GM12878 (cell line): ENCODE results near the gene AGT. TPM values are rescaled to one million over a fixed set of nuclear protein-coding genes. Genes with fewer than 3 reads are reported as not detected.

Experiments
- ATAC-seq: fragments of 200-7000 bp; cut with Tn5 transposase; 3 replicates; pipeline ENCODE4 v1.9.1; 2020; ENCODE audit warnings: mild to moderate bottlenecking, moderate library complexity
- BruUV-seq: library from RNA; stranded (reverse); fragments of 400-500 nt; replicated peaks from 2 replicates; lab custom pipeline; 2021; lab: Mats Ljungman, UMichigan
- CTCF ChIA-PET: fragments of 300-600 bp; sonication (Branson Sonifier 250); formaldehyde crosslinking; extraction: SDS; loops from one replicate; lab custom pipeline; 2021; ENCODE audit warnings: inconsistent platforms; lab: Yijun Ruan, JAX
- POLR2A ChIA-PET: fragments of 350-600 bp; formaldehyde crosslinking; extraction: SDS; loops from one replicate; lab custom pipeline; 2021; ENCODE audit warnings: inconsistent platforms; lab: Charles Lee
- RAD21 ChIA-PET: fragments of 300-600 bp; sonication (Branson Sonifier 250); formaldehyde crosslinking; loops from one replicate; lab custom pipeline; 2023; ENCODE audit warnings: antibody characterized with exemption; ENCODE audit not compliant: unreplicated experiment; lab: Charles Lee
- SMC1A ChIA-PET: fragments of 300-600 bp; sonication (Branson Sonifier 250); formaldehyde crosslinking; loops from one replicate; lab custom pipeline; 2023; ENCODE audit not compliant: unreplicated experiment, uncharacterized antibody; lab: Charles Lee
- DNase-seq: peaks from one replicate; pipeline ENCODE4 v3.0.0-alpha.2; 2011; ENCODE audit warnings: low read depth, low spot score
- FAIRE-seq: peaks from 3 replicates; lab custom pipeline; 2011; peaks lifted over from hg19 to GRCh38; lab: Jason Lieb, UNC
- H2AFZ ChIP-seq: 2 replicates; pipeline ENCODE4 v1.6.0; 2011; ENCODE audit warnings: low read depth, low read length, control low read depth; ENCODE audit not compliant: control insufficient read depth
- H3K27ac ChIP-seq: 2 replicates; pipeline ENCODE4 v1.5.1; 2011; ENCODE audit warnings: control low read depth; ENCODE audit not compliant: control insufficient read depth, insufficient read depth
- H3K27me3 ChIP-seq, 2 experiments: replicated peaks in 1 of 2; 2 replicates each; pipeline versions ENCODE4 v1.6.0 to v1.6.1; 2011; ENCODE audit warnings: low read length in 1 of 2; ENCODE audit not compliant: control insufficient read depth in 2 of 2, insufficient read depth in 2 of 2
- H3K36me3 ChIP-seq, 2 experiments: 2 replicates each; pipeline ENCODE4 v1.5.1; 2011; ENCODE audit warnings: low read length in 1 of 2; ENCODE audit not compliant: control insufficient read depth in 2 of 2, insufficient read depth in 2 of 2
- H3K4me1 ChIP-seq: 2 replicates; pipeline ENCODE4 v1.6.1; 2011; ENCODE audit warnings: mild to moderate bottlenecking, low read length, moderate library complexity, mixed read lengths; ENCODE audit not compliant: control insufficient read depth, insufficient read depth
- H3K4me2 ChIP-seq: 2 replicates; pipeline ENCODE4 v1.6.0; 2011; ENCODE audit warnings: control low read depth; ENCODE audit not compliant: control insufficient read depth, insufficient read depth
- H3K4me3 ChIP-seq: fragments of 200-600 bp; sonication (generic); 2 replicates; pipeline ENCODE4 v1.5.1; 2016
- H3K79me2 ChIP-seq: 2 replicates; pipeline ENCODE4 v1.6.0; 2011; ENCODE audit warnings: low read length; ENCODE audit not compliant: control insufficient read depth, insufficient read depth
- H3K9ac ChIP-seq: 2 replicates; pipeline ENCODE4 v1.8.0; 2011; ENCODE audit warnings: low read length, control low read depth, mixed read lengths; ENCODE audit not compliant: control insufficient read depth, insufficient read depth
- H3K9me3 ChIP-seq: replicated peaks from 3 replicates; pipeline ENCODE4 v1.5.1; 2011; ENCODE audit warnings: mild to moderate bottlenecking, low read length; ENCODE audit not compliant: control insufficient read depth, insufficient read depth
- H4K20me1 ChIP-seq: 2 replicates; pipeline ENCODE4 v1.6.0; 2011; ENCODE audit not compliant: control insufficient read depth, insufficient read depth
- BMI1 ChIP-seq: fragments of 450-650 bp; IDR thresholded peaks from 2 replicates; pipeline ENCODE4 v1.6.1; 2016; ENCODE audit warnings: mild to moderate bottlenecking, moderate library complexity, borderline replicate concordance
- BRCA1 ChIP-seq: IDR thresholded peaks from 2 replicates; pipeline ENCODE4 v1.6.1; 2011; ENCODE audit warnings: low read depth, low read length, improper control_type of control experiment
- CHD1 ChIP-seq: IDR thresholded peaks from 2 replicates; pipeline ENCODE4 v1.6.1; 2012; ENCODE audit warnings: low read depth, low read length, improper control_type of control experiment
- CHD2 ChIP-seq: IDR thresholded peaks from 2 replicates; pipeline ENCODE4 v1.6.1; 2011; ENCODE audit warnings: low read depth, low read length, improper control_type of control experiment, borderline replicate concordance
- ETV6 ChIP-seq, 2 experiments: fragments of 450-650 bp in 1 of 2; IDR thresholded peaks in 1 of 2; conservative IDR thresholded peaks in 1 of 2; 2 replicates each; pipeline ENCODE4 v1.6.1; 2014; ENCODE audit warnings: antibody characterized with exemption in 1 of 2, borderline replicate concordance in 1 of 2, low read depth in 1 of 2, mild to moderate bottlenecking in 1 of 2, moderate library complexity in 1 of 2
- EZH2 ChIP-seq: IDR thresholded peaks from 2 replicates; pipeline ENCODE4 v1.6.1; 2012; ENCODE audit warnings: low read depth, mild to moderate bottlenecking, control low read depth, inconsistent platforms, low read length, borderline replicate concordance; ENCODE audit not compliant: control insufficient read depth
- MEF2A ChIP-seq: IDR thresholded peaks from 2 replicates; pipeline ENCODE4 v1.6.1; 2011; ENCODE audit warnings: low read depth, mild to moderate bottlenecking, low read length, moderate library complexity; ENCODE audit not compliant: insufficient read depth
- MEF2B ChIP-seq: fragments of 450-650 bp; IDR thresholded peaks from 2 replicates; pipeline ENCODE4 v1.6.1; 2018; ENCODE audit warnings: mild to moderate bottlenecking, moderate library complexity; ENCODE audit not compliant: partially characterized antibody, poor library complexity, severe bottlenecking
- NR2C2 ChIP-seq: IDR thresholded peaks from 2 replicates; pipeline ENCODE4 v1.6.1; 2011; ENCODE audit warnings: borderline replicate concordance, low read depth; ENCODE audit not compliant: control insufficient read depth, insufficient read length
- PAX8 ChIP-seq: fragments of 450-650 bp; IDR thresholded peaks from 2 replicates; pipeline ENCODE4 v1.6.1; 2017; ENCODE audit warnings: mild to moderate bottlenecking, moderate library complexity
- SIX5 ChIP-seq: IDR thresholded peaks from 2 replicates; pipeline ENCODE4 v1.6.1; 2011; ENCODE audit warnings: mild to moderate bottlenecking, low read depth, low read length, moderate library complexity; ENCODE audit not compliant: severe bottlenecking
- SUZ12 ChIP-seq: fragments of 200-600 bp; sonication (generic); IDR thresholded peaks from one replicate; pipeline ENCODE4 v1.6.1; 2018; ENCODE audit warnings: antibody characterized with exemption, mild to moderate bottlenecking; ENCODE audit not compliant: unreplicated experiment
- ZBED1 ChIP-seq: IDR thresholded peaks from 2 replicates; pipeline ENCODE4 v1.6.1; 2016; ENCODE audit warnings: borderline replicate concordance
- ZSCAN29 ChIP-seq: fragments of 450-650 bp; IDR thresholded peaks from 2 replicates; pipeline ENCODE4 v1.6.1; 2017; ENCODE audit warnings: mild to moderate bottlenecking, moderate library complexity
- WGBS: methylation state at CpG from one replicate; pipeline ENCODE4 v1.1.6; 2016; ENCODE audit warnings: low lambda C conversion rate; ENCODE audit not compliant: insufficient replicate concordance, insufficient coverage; ENCODE audit errors: missing lambda C conversion rate; 5-methylcytosine and 5-hydroxymethylcytosine counted together
- in situ Hi-C: fragments of 300-500 bp; cut with MboI; formaldehyde crosslinking; loops from 9 replicates; pipeline ENCODE4 v1.14.3; 2018; ENCODE audit warnings: mixed read lengths
- intact Hi-C: fragments of 100-400 bp; cut with micrococcal nuclease; formaldehyde crosslinking; loops from one replicate; pipeline ENCODE4 v1.14.2; 2022; ENCODE audit not compliant: unreplicated experiment
- polyA plus RNA-seq, 11 experiments: library from polyadenylated mRNA; depleted of rRNA in 4 of 11; unstranded in 6 of 11; stranded (reverse) in 5 of 11; fragments of >200 nt; fragmentation: Nextera tagmentation in 4 of 11; fragmentation: Illumina TruSeq in 1 of 11; extraction: Ambion mirVana in 4 of 11; extraction: Trizol in 1 of 11; gene quantifications; 1 replicate in 1 of 11; 2 replicates in 10 of 11; pipeline versions ENCODE4 v1.2.1 to v1.2.3, GENCODE V29; 2011 to 2016; ENCODE audit warnings: inconsistent platforms in 2 of 11, missing spikeins in 2 of 11, low read depth in 1 of 11
- total RNA-seq, 4 experiments: library from RNA; depleted of rRNA in 3 of 4; stranded (reverse); fragments of >200 nt in 3 of 4; fragmentation: Illumina TruSeq in 1 of 4; extraction: Trizol in 1 of 4; gene quantifications; 2 replicates each; pipeline versions ENCODE4 v1.2.1 to v1.2.3, GENCODE V29; 2013 to 2021
- TF ChIP-seq, protein P1 (sequence below): IDR thresholded peaks from 2 replicates; pipeline ENCODE4 v1.6.1; 2012; ENCODE audit warnings: low read depth, low read length, improper control_type of control experiment
- TF ChIP-seq, protein P2 (sequence below): fragments of 450-650 bp; IDR thresholded peaks from 2 replicates; pipeline ENCODE4 v1.6.1; 2017; ENCODE audit warnings: mild to moderate bottlenecking

The AGT gene
- total and polyA plus RNA-seq, 10 of the 15 experiments (the other 5 are each of a cell fraction or from before 2014, with no cell fraction given) = 0.69 TPM; not detected in 9

DNA sequence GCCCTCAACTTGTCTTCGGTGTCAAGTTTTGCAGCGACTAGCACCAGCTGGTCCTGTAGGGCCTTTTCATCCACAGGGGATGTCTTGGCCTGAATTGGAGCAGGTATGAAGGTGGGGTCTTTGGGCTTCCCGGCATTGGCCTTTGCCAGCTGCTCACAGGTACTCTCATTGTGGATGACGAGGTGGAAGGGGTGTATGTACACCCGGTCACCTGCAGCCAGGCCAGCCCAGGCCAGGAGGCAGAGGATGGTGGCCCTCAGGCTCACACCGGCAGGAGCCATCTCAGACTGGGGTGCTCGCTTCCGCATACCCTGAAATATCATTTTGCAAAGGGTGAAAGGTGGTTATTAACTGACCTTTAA is 3.4 kb downstream of the AGT start:
- ChIA-PET SMC1A (interaction anchor here (0.7 kb wide), 1 partner anchor 1015 kb away, joined by 3 read pairs; no protein-coding TSS in a partner anchor), CTCF (no interaction called here), RAD21 (no interaction called here), POLR2A (no interaction called here)
- BruUV-seq = no TSS peak
- Histone ChIP-seq H3K79me2 (no peaks in the 10 kb centered on the region), H3K4me1 (no peaks in the 10 kb centered on the region), H3K4me2 (no peak overlapping the region), H3K36me3 (no peaks in the 10 kb centered on the region), H3K9me3 (no peaks in the 10 kb centered on the region), H3K9ac (no peak overlapping the region), H3K27me3 (peaks cover 0 to 3% of the 10 kb centered on the region in 2 experiments; a peak in 2 of 4 replicates), H2AFZ (no peak overlapping the region), H4K20me1 (no peaks in the 10 kb centered on the region), H3K27ac (no peak overlapping the region), H3K4me3 (no peak overlapping the region)
- 60% methylated on average over 8 of the region's 8 CpGs for WGBS
- FAIRE-seq (no peak), ATAC-seq (no peak), DNase-seq (no peak)
- in situ Hi-C loops (no loop called here), intact Hi-C loops (no loop called here)
- TF ChIP-seq ZBED1 (no peak), PAX8 (no peak), EZH2 (no peak), ETV6 (conservative IDR thresholded peaks at IDR 0.05 in 1 of 2, IDR thresholded peaks at IDR 0.05 in 1 of 2; ENCODE audit: borderline replicate concordance in 1 of 2, low read depth in 1 of 2) (no peak), MEF2A (no peak), BMI1 (no peak), CHD1 (no peak), CHD2 (no peak), ZSCAN29 (no peak), NR2C2 (no peak), BRCA1 (no peak), MEF2B (no peak), SIX5 (no peak), SUZ12 (no peak)
- TF ChIP-seq, protein P1, sequence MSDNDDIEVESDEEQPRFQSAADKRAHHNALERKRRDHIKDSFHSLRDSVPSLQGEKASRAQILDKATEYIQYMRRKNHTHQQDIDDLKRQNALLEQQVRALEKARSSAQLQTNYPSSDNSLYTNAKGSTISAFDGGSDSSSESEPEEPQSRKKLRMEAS = no peak
- TF ChIP-seq, protein P2, sequence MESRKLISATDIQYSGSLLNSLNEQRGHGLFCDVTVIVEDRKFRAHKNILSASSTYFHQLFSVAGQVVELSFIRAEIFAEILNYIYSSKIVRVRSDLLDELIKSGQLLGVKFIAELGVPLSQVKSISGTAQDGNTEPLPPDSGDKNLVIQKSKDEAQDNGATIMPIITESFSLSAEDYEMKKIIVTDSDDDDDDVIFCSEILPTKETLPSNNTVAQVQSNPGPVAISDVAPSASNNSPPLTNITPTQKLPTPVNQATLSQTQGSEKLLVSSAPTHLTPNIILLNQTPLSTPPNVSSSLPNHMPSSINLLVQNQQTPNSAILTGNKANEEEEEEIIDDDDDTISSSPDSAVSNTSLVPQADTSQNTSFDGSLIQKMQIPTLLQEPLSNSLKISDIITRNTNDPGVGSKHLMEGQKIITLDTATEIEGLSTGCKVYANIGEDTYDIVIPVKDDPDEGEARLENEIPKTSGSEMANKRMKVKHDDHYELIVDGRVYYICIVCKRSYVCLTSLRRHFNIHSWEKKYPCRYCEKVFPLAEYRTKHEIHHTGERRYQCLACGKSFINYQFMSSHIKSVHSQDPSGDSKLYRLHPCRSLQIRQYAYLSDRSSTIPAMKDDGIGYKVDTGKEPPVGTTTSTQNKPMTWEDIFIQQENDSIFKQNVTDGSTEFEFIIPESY = no peak
